ENCODE measurements around the gene POM121C.
"Not testable (repeated sequence)": the region's sequence is repeated elsewhere in the genome, so short reads cannot be mapped to it uniquely, and the experiment has no call there.

GRCh38 chr7:75518842-75519241, 32.7 kb upstream of the POM121C start:
- TF ChIP-seq POLR2A (IDR thresholded peaks at IDR 0.05; ENCODE audit: low read depth, low read length); POLR2AphosphoS5 (IDR thresholded peaks at IDR 0.05; ENCODE audit: low read depth, low read length); PAX5 (IDR thresholded peaks at IDR 0.05; ENCODE audit: insufficient read depth, low read length, severe bottlenecking); SPI1 (IDR thresholded peaks at IDR 0.05; ENCODE audit: low read depth, low read length): not testable (repeated sequence)

Measured in GM12891 (cell line).